Liver (tissue), 3 donors: Measurements from ENCODE around the gene RMRP.

Source experiments
- ATF3 ChIP-seq: IDR thresholded peaks from 2 replicates; pipeline ENCODE4 v1.6.1; 2016; ENCODE audit warnings: antibody characterized with exemption
- NR2F2 ChIP-seq: IDR thresholded peaks from 2 replicates; pipeline ENCODE4 v1.6.1; 2016; ENCODE audit warnings: antibody characterized with exemption
- RAD21 ChIP-seq, 2 donors: IDR thresholded peaks; 2 replicates each; pipeline ENCODE4 v1.6.1; 2016; ENCODE audit warnings: antibody characterized with exemption in 2 of 2, mild to moderate bottlenecking in 2 of 2
- REST ChIP-seq: IDR thresholded peaks from 2 replicates; pipeline ENCODE4 v1.6.1; 2016; ENCODE audit warnings: antibody characterized with exemption, mild to moderate bottlenecking
- TAF1 ChIP-seq: conservative IDR thresholded peaks from 2 replicates; pipeline ENCODE4 v1.6.1; 2016; ENCODE audit warnings: antibody characterized with exemption, mild to moderate bottlenecking
- TF ChIP-seq, protein P1 (sequence below): fragments of 150-350 bp; IDR thresholded peaks from 2 replicates; pipeline ENCODE4 v1.5.1; 2017; ENCODE audit warnings: improper control_type of control experiment, low read depth, low read length; ENCODE audit not compliant: missing input control
- TF ChIP-seq, protein P2 (sequence below): IDR thresholded peaks from 2 replicates; pipeline ENCODE4 v1.6.1; 2016; ENCODE audit warnings: antibody characterized with exemption
- TF ChIP-seq, protein P3 (sequence below): IDR thresholded peaks from 2 replicates; pipeline ENCODE4 v1.6.1; 2016; ENCODE audit warnings: antibody characterized with exemption
- donor health status: healthy.
- donor health status: healthy.

DNA sequence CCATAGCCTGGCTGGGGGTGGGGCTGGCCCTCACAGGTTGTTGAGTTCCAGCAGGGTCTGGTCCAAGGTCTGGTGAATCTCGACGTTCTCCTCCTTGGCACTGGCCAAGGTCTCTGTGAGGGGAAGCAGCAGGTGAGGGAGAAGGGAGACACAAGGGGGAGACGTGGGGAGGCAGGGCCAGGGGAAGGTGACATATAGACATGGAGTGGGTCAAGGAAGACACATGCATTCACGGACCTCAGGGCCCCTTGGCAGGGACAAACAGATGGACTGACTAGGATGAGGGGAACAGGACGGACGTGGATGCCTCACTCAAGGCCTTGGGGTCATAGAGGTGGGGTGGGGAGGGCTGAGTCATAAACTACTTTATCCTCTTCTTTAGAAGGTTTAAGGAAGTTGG is 24.2 kb upstream of the RMRP start:
- TF ChIP-seq, protein P1, sequence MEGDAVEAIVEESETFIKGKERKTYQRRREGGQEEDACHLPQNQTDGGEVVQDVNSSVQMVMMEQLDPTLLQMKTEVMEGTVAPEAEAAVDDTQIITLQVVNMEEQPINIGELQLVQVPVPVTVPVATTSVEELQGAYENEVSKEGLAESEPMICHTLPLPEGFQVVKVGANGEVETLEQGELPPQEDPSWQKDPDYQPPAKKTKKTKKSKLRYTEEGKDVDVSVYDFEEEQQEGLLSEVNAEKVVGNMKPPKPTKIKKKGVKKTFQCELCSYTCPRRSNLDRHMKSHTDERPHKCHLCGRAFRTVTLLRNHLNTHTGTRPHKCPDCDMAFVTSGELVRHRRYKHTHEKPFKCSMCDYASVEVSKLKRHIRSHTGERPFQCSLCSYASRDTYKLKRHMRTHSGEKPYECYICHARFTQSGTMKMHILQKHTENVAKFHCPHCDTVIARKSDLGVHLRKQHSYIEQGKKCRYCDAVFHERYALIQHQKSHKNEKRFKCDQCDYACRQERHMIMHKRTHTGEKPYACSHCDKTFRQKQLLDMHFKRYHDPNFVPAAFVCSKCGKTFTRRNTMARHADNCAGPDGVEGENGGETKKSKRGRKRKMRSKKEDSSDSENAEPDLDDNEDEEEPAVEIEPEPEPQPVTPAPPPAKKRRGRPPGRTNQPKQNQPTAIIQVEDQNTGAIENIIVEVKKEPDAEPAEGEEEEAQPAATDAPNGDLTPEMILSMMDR = no peak
- TF ChIP-seq, protein P2, sequence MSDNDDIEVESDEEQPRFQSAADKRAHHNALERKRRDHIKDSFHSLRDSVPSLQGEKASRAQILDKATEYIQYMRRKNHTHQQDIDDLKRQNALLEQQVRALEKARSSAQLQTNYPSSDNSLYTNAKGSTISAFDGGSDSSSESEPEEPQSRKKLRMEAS = no peak
- TF ChIP-seq ATF3 (no peak), RAD21 (IDR thresholded peaks at IDR 0.05) (no peak), REST (no peak), TAF1 (no peak), NR2F2 (no peak)
- TF ChIP-seq, protein P3, sequence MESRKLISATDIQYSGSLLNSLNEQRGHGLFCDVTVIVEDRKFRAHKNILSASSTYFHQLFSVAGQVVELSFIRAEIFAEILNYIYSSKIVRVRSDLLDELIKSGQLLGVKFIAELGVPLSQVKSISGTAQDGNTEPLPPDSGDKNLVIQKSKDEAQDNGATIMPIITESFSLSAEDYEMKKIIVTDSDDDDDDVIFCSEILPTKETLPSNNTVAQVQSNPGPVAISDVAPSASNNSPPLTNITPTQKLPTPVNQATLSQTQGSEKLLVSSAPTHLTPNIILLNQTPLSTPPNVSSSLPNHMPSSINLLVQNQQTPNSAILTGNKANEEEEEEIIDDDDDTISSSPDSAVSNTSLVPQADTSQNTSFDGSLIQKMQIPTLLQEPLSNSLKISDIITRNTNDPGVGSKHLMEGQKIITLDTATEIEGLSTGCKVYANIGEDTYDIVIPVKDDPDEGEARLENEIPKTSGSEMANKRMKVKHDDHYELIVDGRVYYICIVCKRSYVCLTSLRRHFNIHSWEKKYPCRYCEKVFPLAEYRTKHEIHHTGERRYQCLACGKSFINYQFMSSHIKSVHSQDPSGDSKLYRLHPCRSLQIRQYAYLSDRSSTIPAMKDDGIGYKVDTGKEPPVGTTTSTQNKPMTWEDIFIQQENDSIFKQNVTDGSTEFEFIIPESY = no peak
